Mesendoderm (in vitro differentiated cells): ENCODE data around the gene MSLN.
A peak's percentile ranks its signal among the peaks of the same experiment; 100 is the strongest.

Source experiments
- DNase-seq: peaks from one replicate; pipeline ENCODE4 v3.0.0; 2013
- H2AK5ac ChIP-seq: 2 replicates; pipeline ENCODE4 v1.6.1; 2013; ENCODE audit warnings: low read length, inconsistent platforms
- H2BK120ac ChIP-seq: 2 replicates; pipeline ENCODE4 v1.6.1; 2013; ENCODE audit warnings: low read depth, mild to moderate bottlenecking, low read length, moderate library complexity, mixed read lengths
- H2BK15ac ChIP-seq: replicated peaks from 2 replicates; pipeline ENCODE4 v1.6.1; 2013; ENCODE audit warnings: low read depth, mild to moderate bottlenecking, moderate library complexity
- H2BK5ac ChIP-seq: 2 replicates; pipeline ENCODE4 v1.6.1; 2013; ENCODE audit warnings: low read length, inconsistent platforms
- H3K18ac ChIP-seq: 2 replicates; pipeline ENCODE4 v1.6.1; 2013; ENCODE audit warnings: mild to moderate bottlenecking, low read length, mixed read lengths
- H3K23ac ChIP-seq: one replicate; pipeline ENCODE4 v1.6.1; 2013; ENCODE audit warnings: low read length
- H3K27ac ChIP-seq: 2 replicates; pipeline ENCODE4 v1.5.1; 2013; ENCODE audit warnings: low read depth, mild to moderate bottlenecking, inconsistent platforms, low read length, moderate library complexity
- H3K27me3 ChIP-seq: 2 replicates; pipeline ENCODE4 v1.6.1; 2013; ENCODE audit warnings: low read length, control low read depth, mild to moderate bottlenecking, inconsistent platforms; ENCODE audit not compliant: insufficient read depth, poor library complexity
- H3K36me3 ChIP-seq: 2 replicates; pipeline ENCODE4 v1.6.1; 2013; ENCODE audit warnings: low read length, inconsistent platforms; ENCODE audit not compliant: control insufficient read depth, insufficient read depth
- H3K4ac ChIP-seq: one replicate; pipeline ENCODE4 v1.6.1; 2013; ENCODE audit warnings: low read depth, mild to moderate bottlenecking, low read length, moderate library complexity
- H3K4me1 ChIP-seq: 2 replicates; pipeline ENCODE4 v1.6.1; 2013; ENCODE audit warnings: low read depth, low read length, inconsistent platforms; ENCODE audit not compliant: control insufficient read depth
- H3K4me2 ChIP-seq: 2 replicates; pipeline ENCODE4 v1.6.1; 2013; ENCODE audit warnings: low read length
- H3K4me3 ChIP-seq: 2 replicates; pipeline ENCODE4 v1.5.1; 2013; ENCODE audit warnings: mild to moderate bottlenecking, low read length
- H3K56ac ChIP-seq: one replicate; pipeline ENCODE4 v1.6.1; 2013; ENCODE audit warnings: low read length
- H3K79me1 ChIP-seq: 2 replicates; pipeline ENCODE4 v1.6.1; 2013; ENCODE audit warnings: low read length, inconsistent platforms
- H3K79me2 ChIP-seq: 2 replicates; pipeline ENCODE4 v1.6.1; 2013; ENCODE audit warnings: mild to moderate bottlenecking, low read length; ENCODE audit not compliant: control insufficient read depth, insufficient read depth
- H3K9ac ChIP-seq: 2 replicates; pipeline ENCODE4 v1.6.1; 2013; ENCODE audit warnings: low read length, inconsistent platforms
- H4K5ac ChIP-seq: one replicate; pipeline ENCODE4 v1.6.1; 2013; ENCODE audit warnings: low read length
- H4K8ac ChIP-seq: one replicate; pipeline ENCODE4 v1.6.1; 2013; ENCODE audit warnings: low read depth, mild to moderate bottlenecking, control low read depth, low read length, moderate library complexity
- WGBS: extraction: QIAGEN DNeasy Blood & Tissue Kit; methylation state at CpG from one replicate; pipeline ENCODE4 v1.1.7; 2013; ENCODE audit warnings: low lambda C conversion rate, missing lambda C conversion rate; ENCODE audit not compliant: insufficient coverage; ENCODE audit errors: extremely low coverage; 5-methylcytosine and 5-hydroxymethylcytosine counted together

The MSLN gene

GRCh38 chr16:733382-734207 lies 26.9 kb upstream of the MSLN start:
- Histone ChIP-seq H2BK5ac (no peak overlapping the region), H3K27me3 (no peaks in the 10 kb centered on the region), H3K27ac (no peak overlapping the region), H4K5ac (no peak overlapping the region), H3K23ac (no peak overlapping the region), H2AK5ac (no peak overlapping the region), H3K79me1 (no peaks in the 10 kb centered on the region), H3K4me1 (no peaks in the 10 kb centered on the region), H2BK120ac (no peak overlapping the region), H4K8ac (no peak overlapping the region), H3K4me3 (no peak overlapping the region), H3K36me3 (peaks cover 3% of the 10 kb centered on the region), H3K4ac (no peak overlapping the region), H2BK15ac (no peak overlapping the region), H3K9ac (no peak overlapping the region), H3K79me2 (no peaks in the 10 kb centered on the region), H3K18ac (no peak overlapping the region), H3K56ac (no peak overlapping the region), H3K4me2 (no peak overlapping the region)
- peak; percentile 34 for DNase-seq
- no CpG with 5 or more reads among the region's 34 CpGs for WGBS

DNA sequence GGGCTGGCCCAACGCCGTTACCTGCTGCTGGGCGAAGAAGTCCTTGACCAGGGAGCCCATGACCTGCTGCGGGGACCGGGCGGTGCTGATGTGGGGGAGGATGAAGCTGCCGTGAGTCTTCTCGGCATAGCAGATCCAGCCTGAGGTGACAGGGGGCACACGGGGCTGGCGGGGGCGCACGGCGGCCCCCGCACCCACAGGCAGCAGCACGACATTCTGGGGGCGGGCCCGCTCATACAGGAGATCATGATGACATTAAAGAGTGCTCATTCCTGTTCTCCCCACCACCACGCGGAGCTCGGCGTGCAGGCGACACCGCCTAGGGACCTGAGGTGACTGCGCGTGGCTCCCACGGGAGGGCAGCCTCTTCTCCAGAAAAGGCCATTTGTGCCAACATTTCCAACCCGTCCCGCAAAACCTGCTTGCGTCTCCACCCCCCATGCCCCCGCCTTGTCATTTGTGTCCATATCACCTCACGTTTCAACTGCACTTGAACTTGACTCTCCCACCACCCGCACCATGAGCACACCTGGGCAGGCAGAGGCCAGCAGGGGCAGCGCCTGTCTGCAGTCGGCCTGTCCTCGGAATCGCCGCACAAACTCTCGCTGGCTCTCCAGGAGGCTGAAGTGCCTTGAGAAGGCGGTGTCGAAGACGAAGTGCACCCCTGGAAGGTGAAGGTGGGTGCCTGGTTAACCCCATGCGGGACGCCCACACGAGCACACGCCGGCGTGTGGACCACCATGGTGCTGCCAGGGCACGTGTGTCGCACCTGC lies 26.1 kb upstream of the MSLN start:
- no peaks in the 10 kb centered on the region for H3K79me2 ChIP-seq
- no peaks in the 10 kb centered on the region for H3K4me1 ChIP-seq
- no peaks in the 10 kb centered on the region for H3K79me1 ChIP-seq
- WGBS = no CpG with 5 or more reads among the region's 49 CpGs
- H3K36me3 ChIP-seq = peaks cover 3% of the 10 kb centered on the region
- no peak overlapping the region for H3K23ac ChIP-seq
- H3K18ac ChIP-seq = no peak overlapping the region
- H3K4ac ChIP-seq = no peak overlapping the region
- no peak for DNase-seq
- no peak overlapping the region for H3K4me3 ChIP-seq
- no peak overlapping the region for H2AK5ac ChIP-seq
- H4K5ac ChIP-seq = no peak overlapping the region
- no peak overlapping the region for H3K4me2 ChIP-seq
- no peak overlapping the region for H2BK5ac ChIP-seq
- H2BK15ac ChIP-seq = no peak overlapping the region
- no peak overlapping the region for H3K27ac ChIP-seq
- H3K27me3 ChIP-seq = no peaks in the 10 kb centered on the region
- H3K56ac ChIP-seq = no peak overlapping the region
- no peak overlapping the region for H2BK120ac ChIP-seq
- no peak overlapping the region for H4K8ac ChIP-seq
- H3K9ac ChIP-seq = no peak overlapping the region

GRCh38 chr16:734981-735881 lies 25.3 kb upstream of the MSLN start:
- H4K8ac ChIP-seq = no peak overlapping the region
- no peaks in the 10 kb centered on the region for H3K4me1 ChIP-seq
- H2BK15ac ChIP-seq = no peak overlapping the region

GRCh38 chr16:735982-736453 lies 24.5 kb upstream of the MSLN start:
- Histone ChIP-seq H3K9ac (no peak overlapping the region), H3K18ac (no peak overlapping the region), H3K79me2 (no peaks in the 10 kb centered on the region), H3K4ac (no peak overlapping the region), H3K36me3 (peaks cover 3% of the 10 kb centered on the region), H3K56ac (no peak overlapping the region), H3K79me1 (no peaks in the 10 kb centered on the region), H3K27me3 (no peaks in the 10 kb centered on the region), H3K27ac (no peak overlapping the region), H4K8ac (no peak overlapping the region), H2BK120ac (no peak overlapping the region), H2BK5ac (no peak overlapping the region), H2AK5ac (no peak overlapping the region), H3K4me2 (no peak overlapping the region), H3K23ac (no peak overlapping the region), H3K4me3 (no peak overlapping the region), H2BK15ac (no peak overlapping the region), H4K5ac (no peak overlapping the region), H3K4me1 (no peaks in the 10 kb centered on the region)
- no CpG with 5 or more reads among the region's 13 CpGs for WGBS
- no peak for DNase-seq

More at GRCh38 chr16:734981-735881, 25.3 kb upstream of the MSLN start:
- Histone ChIP-seq H2BK120ac (no peak overlapping the region), H3K27me3 (no peaks in the 10 kb centered on the region), H2AK5ac (no peak overlapping the region), H3K9ac (no peak overlapping the region), H3K36me3 (peaks cover 3% of the 10 kb centered on the region), H3K56ac (no peak overlapping the region), H3K4me3 (no peak overlapping the region), H3K79me1 (no peaks in the 10 kb centered on the region), H3K4ac (no peak overlapping the region), H2BK5ac (no peak overlapping the region), H4K5ac (no peak overlapping the region), H3K4me2 (no peak overlapping the region), H3K27ac (no peak overlapping the region), H3K18ac (no peak overlapping the region), H3K79me2 (no peaks in the 10 kb centered on the region), H3K23ac (no peak overlapping the region)
- no CpG with 5 or more reads among the region's 25 CpGs for WGBS
- no peak for DNase-seq

- Histone ChIP-seq H3K4ac (no peak overlapping the region), H3K36me3 (peaks cover 3% of the 10 kb centered on the region), H3K4me1 (no peaks in the 10 kb centered on the region), H2AK5ac (no peak overlapping the region), H3K4me2 (no peak overlapping the region), H2BK15ac (no peak overlapping the region), H3K56ac (no peak overlapping the region), H3K4me3 (no peak overlapping the region), H3K23ac (no peak overlapping the region), H3K9ac (no peak overlapping the region), H4K8ac (no peak overlapping the region), H3K27ac (no peak overlapping the region), H3K18ac (no peak overlapping the region), H3K27me3 (no peaks in the 10 kb centered on the region), H2BK120ac (no peak overlapping the region), H2BK5ac (no peak overlapping the region), H3K79me2 (no peaks in the 10 kb centered on the region), H3K79me1 (no peaks in the 10 kb centered on the region), H4K5ac (no peak overlapping the region)
- no peak for DNase-seq
- no CpG with 5 or more reads among the region's 29 CpGs for WGBS
Observed at GRCh38 chr16:736936-737481, 23.5 kb upstream of the MSLN start.
